Inflammatory macrophage treated with lipopolysaccharide for 4 hours (primary cell): Measurements from ENCODE around the gene COQ10B.
"Not testable (repeated sequence)": the region's sequence is repeated elsewhere in the genome, so short reads cannot be mapped to it uniquely, and the experiment has no call there.

Experiments used
- DNase-seq: peaks from one replicate; pipeline ENCODE4 v3.0.0-alpha.2; 2020

COQ10B gene

DNA sequence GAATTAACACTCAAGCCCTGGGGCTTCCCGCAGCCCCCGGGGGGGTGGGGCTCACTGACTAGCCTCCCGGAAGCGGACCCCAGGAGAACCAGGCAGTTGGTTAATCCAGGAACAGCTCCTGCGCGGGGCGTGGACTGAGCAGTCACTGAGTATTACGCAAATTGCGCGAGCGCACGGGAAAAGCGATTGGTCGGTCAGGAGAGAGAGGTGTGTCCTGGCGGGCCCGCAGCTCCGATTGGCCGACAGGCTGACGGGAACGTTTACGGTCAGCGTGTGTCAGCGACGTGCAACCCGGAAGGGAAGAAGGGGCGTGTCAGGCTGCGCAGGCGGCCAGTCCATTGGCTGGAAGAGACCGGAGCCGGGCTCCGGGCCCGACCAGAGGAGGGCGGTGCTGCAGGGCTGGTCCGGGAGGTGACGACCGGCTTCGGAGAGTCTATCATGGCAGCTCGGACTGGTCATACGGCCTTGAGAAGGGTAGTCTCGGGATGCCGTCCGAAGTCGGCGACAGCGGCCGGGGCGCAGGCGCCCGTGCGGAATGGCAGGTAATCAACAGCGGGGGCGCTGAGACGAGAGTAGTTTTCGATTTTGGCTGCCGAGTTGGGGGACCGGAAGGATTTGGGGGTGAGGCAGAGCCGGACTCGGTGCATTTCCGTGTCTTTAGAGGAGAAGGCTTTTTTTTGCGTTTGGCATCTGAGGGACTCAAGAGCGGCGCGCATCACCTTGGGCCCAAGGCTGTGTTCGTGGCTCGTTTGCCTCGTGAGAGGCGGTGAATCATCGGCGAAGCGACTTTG, at the start of gene COQ10B:
Gene COQ10B, plus strand, starts transcription at position 430 of the 791 bp plus-strand sequence. Its CDS starts 9 bp downstream, at position 439.
- peak; percentile 100 for DNase-seq

DNA sequence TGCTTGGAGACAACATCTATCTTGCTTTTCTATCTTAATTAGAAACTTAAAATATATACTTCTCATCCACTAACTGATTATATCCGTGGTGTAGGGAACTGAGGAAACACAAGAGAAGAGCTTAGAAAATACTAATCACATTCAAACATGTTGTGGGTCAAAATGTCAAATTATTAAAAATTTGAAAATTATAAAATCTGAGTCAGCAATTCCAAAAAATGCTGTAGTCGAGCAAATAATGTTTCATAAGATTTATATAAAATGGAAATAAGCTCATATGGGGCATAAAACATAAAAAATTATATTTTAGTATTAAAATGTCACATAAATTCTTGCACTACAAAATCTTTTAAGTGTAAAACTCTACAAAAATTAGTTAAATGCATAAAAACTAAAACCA, 47.8 kb upstream of the COQ10B start:
- no peak for DNase-seq

DNA sequence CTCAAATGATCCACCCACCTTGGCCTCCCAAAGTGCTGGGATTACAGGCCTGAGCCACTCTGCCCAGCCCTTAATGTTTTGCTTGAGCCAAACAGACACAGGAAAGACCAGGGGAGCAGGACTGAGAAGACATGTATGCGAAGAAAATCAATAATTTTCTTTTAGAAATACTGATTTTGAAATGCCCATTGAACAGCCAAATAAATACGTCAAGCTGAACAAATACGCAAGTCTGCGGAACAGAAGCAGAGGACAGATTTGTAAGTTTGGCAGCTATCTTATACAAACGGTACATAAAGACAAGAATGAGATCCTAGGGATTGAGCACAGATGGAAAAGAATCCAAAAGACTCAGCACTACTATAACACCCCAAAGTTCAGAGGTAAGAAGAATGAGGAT, 39.3 kb upstream of the COQ10B start:
- no peak for DNase-seq

DNA sequence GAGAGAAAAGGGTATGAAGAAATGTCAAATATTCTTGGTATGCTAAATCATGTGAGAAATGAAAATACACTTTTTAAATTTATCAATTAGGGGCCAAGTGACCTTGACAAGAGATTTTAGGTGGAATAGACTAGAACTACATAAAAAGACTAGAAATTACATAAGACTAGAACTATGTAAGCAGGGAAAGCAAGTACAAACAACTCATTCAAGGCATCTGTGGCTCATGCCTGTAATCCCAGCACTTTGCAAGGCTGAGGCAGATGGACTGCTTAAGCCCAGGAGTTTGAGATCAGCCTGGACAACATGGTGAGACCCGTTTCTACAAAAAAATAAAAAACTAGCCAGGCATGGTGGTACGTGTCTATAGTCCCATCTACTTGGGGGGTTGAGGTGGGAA, 38.8 kb upstream of the COQ10B start:
- DNase-seq, result no peak

DNA sequence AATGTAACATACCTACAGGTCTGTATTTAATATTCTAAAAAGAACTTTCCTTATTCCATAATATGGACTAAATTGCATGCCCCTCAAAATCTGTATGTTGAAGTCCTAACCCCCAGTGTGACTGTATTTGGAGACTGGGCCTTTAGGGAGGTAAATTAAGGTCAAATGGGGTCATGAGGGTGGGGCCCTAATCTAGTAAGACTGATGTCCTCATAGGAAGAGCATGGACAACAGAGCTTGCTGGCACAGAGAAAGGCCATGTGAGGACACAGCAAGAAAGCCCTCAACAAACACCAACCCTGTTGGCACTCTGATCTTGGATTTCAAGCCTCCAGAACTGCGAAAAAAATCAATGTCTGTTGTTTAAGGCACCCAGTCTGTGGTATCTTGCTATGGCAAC, 37.1 kb upstream of the COQ10B start:
- DNase-seq, result no peak

DNA sequence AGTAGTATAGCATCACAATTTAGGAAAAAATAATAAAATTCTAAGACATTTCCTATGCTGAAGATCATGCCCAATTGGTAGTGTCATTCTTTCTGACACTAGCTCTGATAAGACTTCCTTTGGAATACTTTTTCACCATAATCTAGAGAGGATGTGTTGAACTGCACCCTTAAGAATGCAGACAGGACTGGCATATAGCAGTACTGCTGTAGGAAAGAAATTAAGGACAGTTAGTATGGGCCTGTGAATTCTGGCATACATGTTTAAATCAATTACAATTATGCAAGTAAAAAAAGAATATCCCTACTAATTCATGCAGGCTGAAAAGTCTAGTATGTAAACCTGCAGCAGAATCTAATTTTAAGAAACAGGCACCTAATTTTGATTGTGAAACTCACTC, 33.9 kb upstream of the COQ10B start:
- no peak for DNase-seq

DNA sequence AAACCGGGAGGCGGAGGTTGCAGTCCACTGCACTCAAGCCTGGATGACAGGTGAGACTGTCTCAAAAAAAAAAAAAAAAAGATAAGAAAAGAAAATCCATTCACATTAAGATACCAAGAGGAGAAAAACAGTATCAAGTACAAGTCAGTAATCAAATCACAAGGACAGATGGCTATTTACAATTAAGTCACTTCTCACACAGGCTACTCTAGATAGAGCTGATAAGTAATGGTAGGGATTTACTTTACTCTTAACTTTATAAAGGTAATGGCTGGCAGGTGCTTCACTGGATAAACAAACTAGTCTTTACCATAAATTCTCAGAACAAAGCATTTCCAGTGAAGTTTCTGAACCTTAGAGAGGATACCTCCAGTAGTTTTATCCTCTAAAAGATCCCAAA, 30.0 kb upstream of the COQ10B start:
- no peak for DNase-seq

DNA sequence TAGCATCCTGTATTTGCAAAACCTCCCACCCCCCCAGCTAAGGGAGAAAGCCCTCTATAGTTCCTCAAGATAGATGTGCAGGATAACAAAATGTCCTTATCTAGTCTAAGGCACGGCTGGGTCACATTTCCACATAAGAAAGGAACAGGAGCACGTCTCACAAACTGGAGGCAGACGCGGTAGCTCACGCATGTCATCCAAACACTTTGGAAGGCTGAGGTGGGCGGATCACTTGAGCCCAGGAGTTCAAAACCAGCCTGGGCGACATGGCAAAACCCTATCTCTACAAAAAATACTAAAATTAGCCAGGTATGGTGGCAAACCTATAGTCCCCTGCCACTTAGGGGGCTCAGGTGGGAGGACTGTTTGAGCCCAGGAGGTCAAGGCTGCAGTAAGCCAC, 27.8 kb upstream of the COQ10B start:
- DNase-seq, result no peak

DNA sequence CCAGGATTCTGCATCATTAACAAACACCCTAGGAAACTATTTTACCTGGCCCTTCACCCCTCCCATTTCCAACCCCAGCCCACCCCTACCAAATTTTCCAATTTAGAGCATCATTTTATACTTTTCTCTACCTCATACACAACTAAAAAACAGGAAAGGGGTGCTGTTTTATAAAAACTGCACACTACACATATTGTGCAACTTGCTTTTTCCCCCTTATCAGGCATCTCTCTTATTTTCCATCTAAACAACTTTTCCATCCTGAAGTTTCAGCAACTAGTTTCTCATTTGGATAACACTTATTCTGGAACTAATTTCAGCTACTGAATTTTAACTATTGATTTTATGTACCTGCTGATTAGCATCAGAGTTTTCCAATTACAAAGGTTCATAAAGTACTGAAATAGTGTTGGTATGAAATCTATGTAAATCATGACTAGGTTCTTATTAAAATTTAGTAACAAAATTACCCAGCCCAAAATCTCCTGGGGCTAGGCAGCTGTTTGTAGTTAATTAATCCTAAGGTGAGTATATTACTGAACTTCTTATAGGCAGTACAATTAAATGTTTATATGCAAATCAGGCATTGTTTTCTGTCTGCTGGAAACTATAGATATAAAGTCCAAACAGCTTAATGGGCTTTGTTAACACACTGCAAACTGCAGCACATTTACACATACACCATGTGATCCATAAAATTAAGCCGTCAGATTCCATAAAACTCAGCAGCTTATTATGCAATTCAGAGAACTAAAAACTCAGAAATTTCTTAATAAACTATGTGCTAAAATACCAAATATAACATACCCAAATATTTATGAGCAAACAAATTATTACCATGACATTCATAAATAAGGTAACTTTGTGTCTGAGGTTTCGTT, 26.4 kb upstream of the COQ10B start:
- peak; percentile 28 for DNase-seq

DNA sequence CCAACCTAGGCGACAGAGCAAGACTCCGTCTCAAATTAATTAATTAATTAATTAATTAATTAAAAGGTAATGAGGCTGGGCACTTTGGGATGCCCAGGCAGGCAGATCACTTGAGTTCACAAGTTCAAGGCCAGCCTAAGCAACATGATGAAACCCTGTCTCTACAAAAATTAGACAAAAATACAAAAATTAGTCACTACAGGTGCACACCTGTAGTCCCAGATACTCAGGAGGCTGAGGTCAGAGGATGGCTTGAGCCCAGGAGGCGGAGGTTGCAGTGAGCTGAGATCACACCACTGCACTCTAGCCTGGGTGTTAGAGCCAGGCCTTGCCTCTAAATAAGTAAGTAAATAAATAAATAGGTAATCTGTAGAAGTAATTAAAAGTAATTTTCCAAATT, 25.4 kb upstream of the COQ10B start:
- no peak for DNase-seq

DNA sequence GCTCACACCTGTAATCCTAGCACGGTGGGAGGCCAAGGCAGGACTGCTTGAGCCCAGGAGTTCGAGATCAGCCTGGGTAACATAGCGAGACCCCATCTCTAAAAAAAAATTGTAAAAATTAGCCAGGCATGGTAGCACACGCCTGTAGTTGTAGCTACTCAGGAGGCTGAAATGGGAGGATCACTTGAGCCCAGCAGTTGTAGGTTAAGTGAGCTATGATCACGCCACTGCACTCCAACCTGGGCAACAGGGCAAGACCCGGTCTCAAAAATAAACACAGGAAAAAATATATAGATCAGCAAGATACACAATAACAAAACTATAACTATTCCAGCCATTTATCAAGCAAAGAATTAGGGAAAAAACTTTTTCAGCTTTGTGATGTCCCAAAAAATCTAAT, 21.5 kb upstream of the COQ10B start:
- DNase-seq, result no peak

DNA sequence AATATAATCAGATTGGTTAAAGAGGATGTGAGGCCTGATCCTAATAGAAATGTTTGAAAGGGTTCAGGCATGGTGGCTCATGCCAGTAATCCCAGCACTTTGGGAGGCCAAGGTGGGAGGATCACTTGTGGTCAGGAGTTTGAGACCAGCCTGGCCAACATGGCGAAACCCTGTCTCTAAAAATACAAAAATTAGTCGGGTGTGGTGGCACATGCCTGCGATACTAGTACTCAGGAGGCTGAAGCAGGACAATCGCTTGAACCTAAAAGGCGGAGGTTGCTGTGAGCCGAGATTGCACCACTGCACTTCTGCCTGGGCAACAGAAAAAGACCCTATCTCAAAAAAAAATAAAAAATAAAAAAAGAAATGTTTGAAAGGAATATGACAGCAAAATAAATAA, 20.8 kb upstream of the COQ10B start:
- not testable (repeated sequence) for DNase-seq

DNA sequence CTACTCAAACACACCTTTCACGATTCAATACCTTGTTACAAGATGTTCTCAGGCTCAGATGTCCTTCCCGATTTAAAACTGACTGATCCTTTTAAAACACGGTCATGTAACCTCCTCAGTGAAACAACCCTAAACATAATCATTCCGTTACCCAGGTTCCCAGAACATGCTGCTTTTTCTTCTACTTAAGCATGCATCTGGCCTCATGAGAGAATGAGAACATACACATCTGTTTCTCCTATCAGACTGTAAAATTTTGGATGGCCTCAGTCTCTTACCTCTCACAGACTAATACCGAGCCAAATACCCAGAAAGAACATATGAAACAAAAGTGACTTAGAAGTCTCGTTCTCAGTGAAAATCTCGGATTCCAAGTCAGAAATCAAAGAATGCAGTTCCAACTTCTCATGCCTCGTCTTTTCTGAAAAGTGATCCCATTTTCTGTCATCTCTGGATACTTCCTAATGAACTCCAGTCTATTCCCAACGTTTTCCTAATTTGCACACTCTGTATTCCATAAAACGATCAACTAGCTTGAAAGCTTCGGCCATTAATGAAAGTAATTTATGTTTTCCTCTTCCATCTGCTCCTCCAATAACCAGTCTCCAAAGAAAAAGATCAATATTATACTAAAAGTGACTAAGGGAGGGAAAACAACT, 19.4 kb upstream of the COQ10B start:
- no peak for DNase-seq

DNA sequence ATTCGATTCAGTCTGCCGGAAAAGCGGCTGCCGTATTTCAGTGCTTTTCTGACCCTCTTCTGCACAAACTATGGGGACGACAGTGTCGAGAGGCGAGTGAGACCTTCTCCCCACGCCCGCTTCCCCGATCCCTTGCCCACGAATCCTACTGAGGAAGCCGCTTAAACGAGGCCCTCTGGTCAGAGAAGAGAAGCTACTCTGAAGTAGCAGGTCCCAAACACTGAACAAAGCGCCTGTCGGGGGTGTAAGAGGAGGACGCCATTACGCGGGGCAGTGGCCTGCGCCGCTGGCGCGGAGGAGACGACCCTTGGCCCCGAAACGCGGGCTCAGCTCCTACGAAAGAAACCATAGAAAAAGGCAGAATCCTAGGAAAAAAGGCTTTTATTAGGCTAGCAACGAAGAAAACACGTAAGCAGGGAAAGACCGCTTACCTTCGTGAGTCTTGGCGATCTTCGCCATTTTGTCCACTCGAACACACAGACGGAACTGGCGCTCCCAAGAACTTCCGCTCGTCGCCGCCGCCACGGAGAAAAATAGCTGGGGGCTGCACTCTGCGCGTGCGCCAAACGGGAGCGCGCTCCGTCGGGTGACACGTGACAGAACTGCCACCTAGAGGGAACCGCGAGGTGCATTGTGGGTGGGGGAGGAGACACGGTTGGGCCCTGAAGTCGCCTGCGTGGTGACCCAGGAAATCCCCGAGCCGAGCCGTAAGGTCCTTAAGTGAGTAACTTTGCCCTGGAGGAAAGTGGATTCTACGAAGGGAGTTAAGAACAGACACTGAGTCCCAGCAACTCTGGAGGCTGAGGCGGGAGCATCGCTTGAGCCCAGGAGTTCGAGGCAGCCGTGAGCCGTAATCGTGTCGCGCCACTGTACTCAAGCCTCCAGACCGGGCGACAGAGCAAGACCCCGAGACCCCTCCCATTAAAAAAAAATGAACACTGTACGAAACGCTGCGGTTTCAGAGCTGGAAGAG, 18.5 kb upstream of the COQ10B start, which contains the start of gene SF3B1:
Gene SF3B1, minus strand, starts transcription at position 488 of the 973 bp plus-strand sequence. Its CDS starts 29 bp downstream, at position 459.
- peak; percentile 99 for DNase-seq

DNA sequence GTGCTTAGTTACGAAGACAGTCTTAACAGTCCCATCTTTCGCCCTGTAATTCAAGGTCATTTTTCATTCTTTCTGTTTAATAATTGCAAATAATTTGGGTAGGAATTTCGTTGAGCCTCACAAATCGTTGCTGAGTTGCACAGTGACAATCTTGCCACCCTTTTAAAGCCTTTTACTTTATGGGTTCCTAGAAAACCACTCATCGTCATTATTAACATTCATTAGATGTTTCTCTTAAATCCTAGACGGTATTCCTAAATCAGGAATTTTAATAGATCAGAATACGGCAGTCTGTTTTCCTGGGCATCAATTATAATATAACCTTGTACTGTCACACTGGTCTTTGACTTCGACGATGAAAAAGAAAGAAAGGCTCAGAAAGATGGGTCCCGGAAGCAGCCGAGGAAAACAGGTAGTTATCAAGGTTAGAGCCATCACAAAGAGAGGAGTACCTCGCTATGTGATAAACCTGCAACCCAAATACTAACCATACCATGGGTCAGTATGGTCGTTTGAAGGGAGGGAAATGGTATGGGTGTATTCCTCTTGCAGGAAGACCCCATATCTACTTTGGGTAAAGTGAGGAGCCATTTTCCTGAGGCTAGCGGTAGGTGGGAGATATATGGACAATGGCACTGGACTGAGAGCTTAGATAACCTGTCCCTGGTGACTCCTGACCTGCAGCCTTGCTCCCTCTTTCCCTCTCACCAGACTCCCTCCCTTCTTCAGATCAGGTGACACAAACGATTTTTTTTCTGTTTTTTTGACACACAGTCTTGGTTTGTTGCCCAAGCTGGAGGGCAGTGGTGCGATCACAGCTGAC, 17.5 kb upstream of the COQ10B start:
- DNase-seq, result no peak

DNA sequence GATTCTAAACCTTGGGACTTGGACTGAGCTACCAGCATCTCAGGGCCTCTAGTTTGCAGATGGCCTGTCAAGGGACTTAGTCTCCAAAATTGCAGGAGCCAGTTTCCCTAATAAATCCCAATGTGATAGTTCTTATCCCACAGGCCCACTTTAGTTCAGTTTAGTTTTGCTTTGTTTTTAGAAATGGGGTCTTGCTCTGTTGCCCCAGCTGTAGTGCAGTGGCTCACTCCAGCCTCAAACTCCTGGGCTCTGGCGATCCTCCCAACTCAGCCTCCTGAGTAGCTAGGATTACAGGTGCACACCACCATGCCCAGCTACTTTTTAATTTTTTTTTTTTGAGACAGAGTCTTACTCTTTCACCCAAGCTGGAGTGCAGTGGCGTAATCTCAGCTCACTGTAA, 16.0 kb upstream of the COQ10B start:
- DNase-seq, result no peak

DNA sequence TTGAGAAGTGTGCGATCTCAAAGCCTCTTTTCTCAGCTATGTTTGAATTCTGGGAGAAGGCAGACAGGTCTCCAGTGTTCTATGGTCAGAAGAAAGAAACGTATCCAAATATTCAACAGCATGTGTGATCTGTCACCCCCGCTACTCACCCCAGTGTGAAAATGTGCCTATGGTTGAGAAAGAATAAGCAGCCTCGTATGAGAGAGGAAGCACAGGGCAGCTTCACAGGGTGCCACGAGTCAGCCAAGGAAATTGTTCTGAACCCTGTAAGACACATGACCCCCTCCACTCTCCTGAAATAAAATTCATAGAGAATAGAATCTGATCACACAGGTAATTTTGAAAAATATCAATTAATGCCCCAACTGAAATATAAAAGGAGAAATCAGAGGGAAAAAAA, 10.5 kb upstream of the COQ10B start:
- peak; percentile 73 for DNase-seq

DNA sequence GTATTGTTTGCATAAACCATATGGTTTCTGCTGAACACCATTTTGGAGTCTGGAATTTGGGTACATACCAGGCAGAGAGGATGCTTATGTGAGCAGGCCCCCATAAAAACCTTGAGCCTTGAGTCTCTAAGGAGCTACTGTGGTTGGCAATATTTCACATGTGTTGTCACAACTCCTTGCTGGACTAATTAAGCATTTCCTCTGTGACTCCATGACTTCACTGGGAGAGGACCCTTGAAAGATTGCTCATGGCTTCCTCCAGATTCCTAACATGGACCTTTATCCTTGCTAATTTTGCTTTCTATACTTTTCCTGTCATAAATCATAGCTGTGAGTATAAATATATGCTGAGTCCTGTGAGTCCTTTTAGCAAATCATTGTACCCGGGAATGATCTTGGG, 7.6 kb upstream of the COQ10B start:
- DNase-seq, result no peak

DNA sequence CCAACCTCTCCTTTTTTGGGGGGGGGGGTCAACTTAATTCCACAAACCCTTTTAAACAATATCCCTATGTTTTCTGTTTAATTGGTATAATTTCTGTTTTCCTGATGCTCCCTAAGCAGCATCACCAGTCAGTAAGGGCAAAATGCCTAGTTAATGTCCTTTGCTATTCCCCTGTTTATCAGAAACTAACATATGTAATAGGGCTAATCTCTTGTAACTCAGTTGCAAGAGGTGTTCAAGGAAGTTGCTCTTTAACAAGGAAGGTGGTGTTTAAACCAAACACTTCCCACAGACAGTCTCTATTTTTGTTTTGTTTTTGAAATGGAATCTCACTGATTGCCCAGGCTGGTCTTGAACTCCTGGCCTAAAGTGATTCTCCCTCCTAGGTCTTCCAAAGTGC, 6.5 kb upstream of the COQ10B start:
- no peak for DNase-seq

DNA sequence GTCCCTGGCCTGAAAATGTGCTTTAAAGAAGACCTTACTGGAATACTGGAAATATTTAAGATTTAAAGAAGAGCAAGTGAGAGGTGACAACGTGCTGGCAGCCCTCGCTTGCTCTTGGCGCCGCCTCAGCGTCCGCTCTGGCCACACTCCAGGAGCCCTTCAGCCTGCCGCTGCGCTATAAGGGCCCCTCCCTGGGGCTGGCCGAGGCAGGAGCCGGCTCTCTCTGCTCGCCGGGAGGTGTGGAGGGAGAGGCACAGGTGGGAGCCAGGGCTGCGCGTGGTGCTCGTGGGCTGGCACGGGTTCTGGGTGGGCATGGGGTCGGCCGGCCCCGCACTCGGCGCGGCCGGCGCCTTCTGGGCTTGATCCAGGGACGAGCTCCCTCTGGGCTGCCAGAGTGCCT, 2.9 kb upstream of the COQ10B start:
- DNase-seq, result no peak

DNA sequence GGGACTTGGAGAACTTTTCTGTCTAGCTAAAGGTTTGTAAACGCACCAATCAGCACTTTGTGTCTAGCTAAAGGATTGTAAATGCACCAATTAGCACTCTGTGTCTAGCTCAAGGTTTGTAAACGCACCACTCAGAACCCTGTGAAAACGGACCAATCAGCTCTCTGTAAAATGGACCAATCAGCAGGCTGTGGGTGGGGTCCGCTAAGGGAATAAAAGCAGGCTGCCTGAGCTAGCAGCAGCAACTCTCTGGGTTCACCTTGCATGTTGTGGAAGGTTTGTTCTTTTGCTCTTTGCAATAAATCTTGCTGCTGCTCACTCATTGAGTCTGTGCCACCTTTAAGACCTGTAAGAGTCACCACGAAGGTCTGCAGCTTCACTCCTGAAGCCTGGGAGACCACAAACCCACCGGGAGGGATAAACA, 2.4 kb upstream of the COQ10B start:
- not testable (repeated sequence) for DNase-seq
